ENCODE results near the gene OPHN1. TPM values are rescaled to one million over a fixed set of nuclear protein-coding genes. Genes with fewer than 3 reads are reported as not detected.

Gene OPHN1
- total RNA-seq, 1 donor, result 9.4 TPM

DNA sequence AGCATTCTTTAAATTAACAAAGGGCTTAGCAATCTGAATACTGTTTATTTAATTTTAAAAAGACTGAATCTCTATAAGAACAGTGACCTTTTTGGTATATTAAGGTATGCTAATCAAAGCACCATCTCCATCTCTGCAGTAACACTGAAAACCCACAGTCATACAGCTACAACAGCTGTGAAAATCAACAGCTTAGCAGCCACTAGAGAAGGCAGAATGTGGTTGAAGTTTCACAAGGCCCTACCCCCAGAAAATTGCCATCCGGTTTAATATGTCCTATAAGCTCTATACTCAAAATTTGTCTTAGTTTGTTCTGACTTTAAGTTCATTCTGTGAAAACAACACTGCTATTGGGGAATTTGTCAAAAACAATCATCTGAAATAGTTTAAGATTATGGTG is 128.7 kb downstream of the OPHN1 start:
- TF ChIP-seq, protein P1, sequence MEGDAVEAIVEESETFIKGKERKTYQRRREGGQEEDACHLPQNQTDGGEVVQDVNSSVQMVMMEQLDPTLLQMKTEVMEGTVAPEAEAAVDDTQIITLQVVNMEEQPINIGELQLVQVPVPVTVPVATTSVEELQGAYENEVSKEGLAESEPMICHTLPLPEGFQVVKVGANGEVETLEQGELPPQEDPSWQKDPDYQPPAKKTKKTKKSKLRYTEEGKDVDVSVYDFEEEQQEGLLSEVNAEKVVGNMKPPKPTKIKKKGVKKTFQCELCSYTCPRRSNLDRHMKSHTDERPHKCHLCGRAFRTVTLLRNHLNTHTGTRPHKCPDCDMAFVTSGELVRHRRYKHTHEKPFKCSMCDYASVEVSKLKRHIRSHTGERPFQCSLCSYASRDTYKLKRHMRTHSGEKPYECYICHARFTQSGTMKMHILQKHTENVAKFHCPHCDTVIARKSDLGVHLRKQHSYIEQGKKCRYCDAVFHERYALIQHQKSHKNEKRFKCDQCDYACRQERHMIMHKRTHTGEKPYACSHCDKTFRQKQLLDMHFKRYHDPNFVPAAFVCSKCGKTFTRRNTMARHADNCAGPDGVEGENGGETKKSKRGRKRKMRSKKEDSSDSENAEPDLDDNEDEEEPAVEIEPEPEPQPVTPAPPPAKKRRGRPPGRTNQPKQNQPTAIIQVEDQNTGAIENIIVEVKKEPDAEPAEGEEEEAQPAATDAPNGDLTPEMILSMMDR (IDR thresholded peaks at IDR 0.05; ENCODE audit: insufficient read depth, low read length), result no peak
- no peak overlapping the region for H3K4me3 ChIP-seq (ENCODE audit: low read depth, low read length)
- no peak for DNase-seq (ENCODE audit: low read depth)

DNA sequence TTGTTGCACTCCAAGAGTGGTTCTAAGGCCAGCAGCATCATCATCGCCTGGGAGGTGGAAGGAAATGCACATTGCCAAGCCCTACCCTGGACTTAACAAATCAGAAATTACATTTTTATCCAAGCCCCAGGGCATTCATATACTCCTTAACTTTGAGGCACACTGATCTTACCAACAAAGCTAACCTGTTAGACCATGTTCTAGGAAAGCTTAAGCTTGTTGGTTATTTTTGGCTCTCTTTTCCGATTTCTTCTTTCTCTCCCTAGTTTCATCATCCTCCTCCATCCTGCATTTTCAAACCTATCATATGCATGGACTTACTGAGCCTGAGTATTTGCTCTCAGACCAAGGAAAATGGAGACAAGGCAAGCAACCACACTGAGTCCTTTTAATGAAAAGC is 133.4 kb downstream of the OPHN1 start:
- peak; percentile 65 for DNase-seq (ENCODE audit: low read depth)
- TF ChIP-seq, protein P1 (IDR thresholded peaks at IDR 0.05; ENCODE audit: insufficient read depth, low read length), result no peak
- H3K4me3 ChIP-seq (ENCODE audit: low read depth, low read length), result no peak overlapping the region

DNA sequence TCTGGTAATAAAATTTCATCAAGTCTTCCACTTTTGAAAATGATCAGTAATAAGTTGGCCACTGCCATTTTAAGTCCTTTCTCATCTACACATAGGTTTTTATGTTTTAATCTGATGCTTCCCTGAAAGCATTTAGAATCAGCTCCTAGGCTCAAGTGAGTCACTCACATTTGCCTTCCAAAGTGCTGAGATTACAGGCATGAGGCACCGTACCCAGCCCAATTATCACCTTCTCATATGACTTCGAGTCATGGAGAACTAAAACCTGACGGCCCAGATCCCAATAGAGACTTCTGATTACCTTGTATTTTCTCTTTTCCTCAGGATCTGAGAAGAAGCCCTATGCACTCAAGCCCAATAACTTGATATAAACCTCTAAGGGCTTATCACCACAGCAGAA is 140.8 kb downstream of the OPHN1 start:
- TF ChIP-seq, protein P1 (IDR thresholded peaks at IDR 0.05; ENCODE audit: insufficient read depth, low read length), result no peak
- DNase-seq (ENCODE audit: low read depth), result peak; percentile 34
- no peak overlapping the region for H3K4me3 ChIP-seq (ENCODE audit: low read depth, low read length)

DNA sequence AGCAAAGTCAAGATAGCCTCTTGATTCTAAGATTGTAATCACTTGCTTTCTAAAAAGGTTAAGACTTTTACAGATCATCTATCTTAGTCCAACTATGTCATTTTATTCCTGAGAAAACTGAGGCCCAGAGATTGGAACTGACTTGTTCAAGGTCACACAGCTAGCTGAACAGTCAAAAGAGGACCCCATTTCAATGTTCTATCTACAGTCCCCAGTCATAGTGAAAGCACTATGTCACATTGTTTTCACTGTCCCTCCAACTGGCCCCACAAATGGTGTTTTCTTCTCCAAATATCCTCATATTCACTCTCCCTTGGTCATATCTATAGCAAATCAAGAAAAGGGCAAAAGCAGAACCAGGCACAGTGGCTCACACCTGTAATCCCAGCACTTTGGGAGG is 145.2 kb downstream of the OPHN1 start:
- no peak overlapping the region for H3K4me3 ChIP-seq (ENCODE audit: low read depth, low read length)
- TF ChIP-seq, protein P1 (IDR thresholded peaks at IDR 0.05; ENCODE audit: insufficient read depth, low read length), result no peak
- no peak for DNase-seq (ENCODE audit: low read depth)

DNA sequence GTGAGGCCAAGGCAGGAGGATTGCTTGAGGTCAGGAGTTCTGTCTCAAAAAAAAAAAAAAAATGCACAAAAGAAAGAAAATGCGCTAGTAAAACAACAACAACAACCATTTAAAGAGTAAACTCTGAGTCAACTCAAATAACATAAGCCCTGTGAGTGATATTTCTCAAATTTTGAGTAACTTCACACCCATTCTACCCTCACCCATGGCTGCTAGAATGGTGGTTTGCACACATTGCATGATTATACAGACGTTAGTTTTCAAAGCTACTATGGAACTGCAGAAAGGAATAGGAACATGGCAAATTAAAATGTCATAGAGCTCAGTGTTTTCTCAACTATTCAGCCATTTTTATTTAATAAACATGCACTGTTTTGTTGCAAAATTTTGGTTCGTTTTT is 145.9 kb downstream of the OPHN1 start:
- TF ChIP-seq, protein P1 (IDR thresholded peaks at IDR 0.05; ENCODE audit: insufficient read depth, low read length), result no peak
- H3K4me3 ChIP-seq (ENCODE audit: low read depth, low read length), result no peak overlapping the region
- DNase-seq (ENCODE audit: low read depth), result no peak

DNA sequence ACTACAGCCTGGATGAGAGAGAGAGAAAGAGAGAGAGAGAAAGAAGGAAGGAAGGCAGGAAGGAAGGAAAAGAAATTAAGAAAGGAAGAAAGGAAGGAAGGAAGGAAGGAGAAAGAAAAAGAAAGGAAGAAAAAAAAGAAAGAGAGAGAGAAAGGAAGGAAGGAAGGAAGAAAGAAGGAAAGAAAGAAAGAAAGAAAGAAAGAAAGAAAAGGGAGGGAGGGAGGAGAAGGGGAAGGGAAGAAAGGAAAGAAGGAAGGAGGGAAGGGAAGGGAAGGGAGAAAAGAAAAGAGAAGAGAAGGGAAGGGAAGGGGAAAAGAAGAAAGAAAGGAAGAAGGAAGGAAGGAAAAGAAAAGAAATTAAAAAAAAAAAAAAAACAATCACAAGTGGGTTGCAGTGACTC is 146.3 kb downstream of the OPHN1 start:
- no peak for DNase-seq (ENCODE audit: low read depth)
- TF ChIP-seq, protein P1 (IDR thresholded peaks at IDR 0.05; ENCODE audit: insufficient read depth, low read length), result no peak
- H3K4me3 ChIP-seq (ENCODE audit: low read depth, low read length), result no peak overlapping the region

DNA sequence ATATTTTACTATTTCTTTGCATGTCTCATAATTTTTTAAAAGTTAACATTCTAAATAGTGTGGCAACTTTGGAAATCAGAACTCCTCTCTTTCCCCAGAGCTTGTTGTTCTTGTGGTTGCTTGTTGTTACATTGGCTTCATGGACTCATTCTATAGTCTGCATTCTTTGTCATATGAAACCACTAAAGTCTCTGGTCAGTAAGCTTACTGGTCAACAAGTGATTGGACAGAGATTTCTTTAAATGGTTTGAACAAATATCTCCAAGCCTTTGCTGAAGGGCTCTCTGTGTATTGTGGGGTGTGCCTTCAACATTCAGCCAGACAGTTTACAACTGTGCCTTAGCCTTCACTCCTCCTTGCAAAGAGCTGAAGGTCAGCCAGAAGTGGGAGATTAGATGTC is 147.2 kb downstream of the OPHN1 start:
- no peak for DNase-seq (ENCODE audit: low read depth)
- no peak overlapping the region for H3K4me3 ChIP-seq (ENCODE audit: low read depth, low read length)
- TF ChIP-seq, protein P1 (IDR thresholded peaks at IDR 0.05; ENCODE audit: insufficient read depth, low read length), result no peak
